ENCODE measurements around the gene PPIL6. TPM values are rescaled to one million over a fixed set of nuclear protein-coding genes. Genes with fewer than 3 reads are reported as not detected.
A peak's percentile ranks its signal among the peaks of the same experiment; 100 is the strongest.

The PPIL6 gene
- total RNA-seq, 4 donors from 2014 or later: 0.59 to 18.0 (median 4.6) TPM

DNA sequence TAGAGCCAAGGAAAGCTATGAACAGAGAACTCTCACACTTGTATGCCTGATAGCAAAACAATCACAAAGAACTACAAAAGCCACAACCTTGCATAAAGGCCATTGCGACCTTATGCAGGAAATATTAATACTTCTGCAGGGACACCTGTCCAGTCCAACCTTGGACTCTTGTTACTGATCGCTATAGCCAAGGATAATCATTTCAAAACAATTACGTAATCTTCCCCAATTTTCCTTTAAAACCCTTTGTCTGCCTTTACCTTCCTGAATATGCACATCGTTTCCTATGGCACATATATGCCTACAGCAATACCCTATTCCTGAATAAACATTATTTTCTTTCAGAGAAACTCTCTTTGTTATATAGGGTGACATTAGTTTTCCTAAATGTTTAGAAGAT, 22.8 kb downstream of the PPIL6 start:
- no peaks in the 10 kb centered on the region for H3K4me1 ChIP-seq
- TF ChIP-seq, protein P1, sequence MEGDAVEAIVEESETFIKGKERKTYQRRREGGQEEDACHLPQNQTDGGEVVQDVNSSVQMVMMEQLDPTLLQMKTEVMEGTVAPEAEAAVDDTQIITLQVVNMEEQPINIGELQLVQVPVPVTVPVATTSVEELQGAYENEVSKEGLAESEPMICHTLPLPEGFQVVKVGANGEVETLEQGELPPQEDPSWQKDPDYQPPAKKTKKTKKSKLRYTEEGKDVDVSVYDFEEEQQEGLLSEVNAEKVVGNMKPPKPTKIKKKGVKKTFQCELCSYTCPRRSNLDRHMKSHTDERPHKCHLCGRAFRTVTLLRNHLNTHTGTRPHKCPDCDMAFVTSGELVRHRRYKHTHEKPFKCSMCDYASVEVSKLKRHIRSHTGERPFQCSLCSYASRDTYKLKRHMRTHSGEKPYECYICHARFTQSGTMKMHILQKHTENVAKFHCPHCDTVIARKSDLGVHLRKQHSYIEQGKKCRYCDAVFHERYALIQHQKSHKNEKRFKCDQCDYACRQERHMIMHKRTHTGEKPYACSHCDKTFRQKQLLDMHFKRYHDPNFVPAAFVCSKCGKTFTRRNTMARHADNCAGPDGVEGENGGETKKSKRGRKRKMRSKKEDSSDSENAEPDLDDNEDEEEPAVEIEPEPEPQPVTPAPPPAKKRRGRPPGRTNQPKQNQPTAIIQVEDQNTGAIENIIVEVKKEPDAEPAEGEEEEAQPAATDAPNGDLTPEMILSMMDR (IDR thresholded peaks at IDR 0.05): no peak
- no peak for TF ChIP-seq POLR2A (IDR thresholded peaks at IDR 0.05)
- H3K9me3 ChIP-seq: no peaks in the 10 kb centered on the region
- intact Hi-C loops (cut with DNase I; ENCODE audit: low total_unique reads): no loop called here
- DNase-seq: no peak
- no peaks in the 10 kb centered on the region for H3K36me3 ChIP-seq
- H3K4me3 ChIP-seq: no peak overlapping the region
- no peak overlapping the region for H3K27ac ChIP-seq
- no peaks in the 10 kb centered on the region for H3K27me3 ChIP-seq

DNA sequence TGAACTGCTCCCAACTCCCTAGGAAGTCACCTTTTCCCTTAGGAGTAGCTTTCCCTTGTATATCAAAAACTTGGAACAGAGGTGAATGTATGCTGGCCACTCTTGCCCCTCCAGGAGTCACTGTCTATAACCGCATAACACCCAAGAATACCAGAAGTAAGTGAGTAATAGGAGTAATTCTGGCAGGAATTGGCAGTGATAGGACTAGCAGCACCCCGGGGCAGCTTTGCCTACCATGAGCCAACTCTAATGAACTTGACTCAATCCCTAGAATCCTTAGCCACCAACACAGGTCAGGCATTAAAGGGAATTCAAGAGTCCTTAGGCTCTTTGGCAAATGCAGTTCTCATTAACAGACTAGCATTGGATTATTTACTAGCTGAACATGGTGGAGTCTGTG, 29.4 kb downstream of the PPIL6 start:
- no peak overlapping the region for H3K27ac ChIP-seq
- TF ChIP-seq POLR2A (IDR thresholded peaks at IDR 0.05): no peak
- TF ChIP-seq, protein P1 (IDR thresholded peaks at IDR 0.05): no peak
- intact Hi-C loops (cut with DNase I; ENCODE audit: low total_unique reads): no loop called here
- no peak for DNase-seq
- no peak overlapping the region for H3K4me3 ChIP-seq
- H3K27me3 ChIP-seq: no peaks in the 10 kb centered on the region
- H3K4me1 ChIP-seq: no peaks in the 10 kb centered on the region
- no peaks in the 10 kb centered on the region for H3K9me3 ChIP-seq
- H3K36me3 ChIP-seq: peaks cover 0 to 3% of the 10 kb centered on the region in 2 donors

DNA sequence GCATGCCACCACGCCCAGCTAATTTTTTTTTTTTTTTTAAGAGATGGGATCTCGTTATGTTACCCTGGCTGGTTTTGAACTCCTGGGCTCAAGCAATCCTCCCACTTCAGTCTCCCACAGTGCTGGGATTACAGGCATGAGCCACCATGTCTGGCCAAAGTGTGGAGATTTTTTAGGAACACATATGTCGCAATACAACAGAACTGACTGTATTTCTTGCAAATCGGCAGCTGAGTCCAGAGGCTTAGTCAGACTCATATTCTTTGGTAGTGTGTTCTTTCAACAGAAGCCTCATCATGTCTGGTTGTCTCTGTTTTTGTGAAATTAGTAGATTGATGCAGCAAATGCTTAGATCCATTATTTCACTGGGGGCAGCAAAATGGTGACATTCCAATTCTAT, 34.2 kb downstream of the PPIL6 start:
- TF ChIP-seq, protein P1 (IDR thresholded peaks at IDR 0.05): no peak
- no peak for TF ChIP-seq POLR2A (IDR thresholded peaks at IDR 0.05)
- Histone ChIP-seq H3K27ac (no peak overlapping the region), H3K9me3 (no peaks in the 10 kb centered on the region), H3K27me3 (no peaks in the 10 kb centered on the region), H3K36me3 (peaks cover 0 to 3% of the 10 kb centered on the region in 2 donors), H3K4me1 (no peaks in the 10 kb centered on the region), H3K4me3 (no peak overlapping the region)
- no peak for DNase-seq
- intact Hi-C loops (cut with DNase I; ENCODE audit: low total_unique reads): no loop called here

DNA sequence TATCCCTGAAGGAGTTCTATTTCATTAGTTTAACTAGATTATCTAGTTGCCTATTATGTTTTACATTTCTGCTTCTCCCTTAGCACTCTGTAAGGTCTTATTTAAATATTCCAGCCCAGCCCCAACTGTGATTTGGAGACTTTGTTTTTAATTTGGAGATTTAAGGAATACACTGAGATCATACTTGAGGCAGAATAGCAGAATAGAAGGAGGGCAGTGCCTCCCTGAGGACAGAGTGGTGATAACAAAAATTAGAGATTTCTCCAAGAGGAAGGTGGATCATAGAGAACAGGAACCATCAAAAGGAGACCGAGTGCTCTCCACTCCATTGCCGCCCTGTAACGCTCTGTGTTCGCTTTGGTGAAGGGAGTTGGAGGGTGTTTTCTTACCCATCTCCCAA, 43.4 kb downstream of the PPIL6 start:
- intact Hi-C loops (cut with DNase I; ENCODE audit: low total_unique reads): loop anchor here (10.0 kb wide), 1 partner anchor 212 kb away; no protein-coding TSS in a partner anchor
- Histone ChIP-seq H3K36me3 (no peaks in the 10 kb centered on the region), H3K27me3 (no peaks in the 10 kb centered on the region), H3K27ac (no peak overlapping the region), H3K9me3 (no peaks in the 10 kb centered on the region), H3K4me3 (no peak overlapping the region), H3K4me1 (no peaks in the 10 kb centered on the region)
- DNase-seq: no peak
- TF ChIP-seq, protein P1 (IDR thresholded peaks at IDR 0.05): peak in 3 of 4 experiments; percentile 12 to 13 (median 12)
- TF ChIP-seq POLR2A (IDR thresholded peaks at IDR 0.05): no peak

DNA sequence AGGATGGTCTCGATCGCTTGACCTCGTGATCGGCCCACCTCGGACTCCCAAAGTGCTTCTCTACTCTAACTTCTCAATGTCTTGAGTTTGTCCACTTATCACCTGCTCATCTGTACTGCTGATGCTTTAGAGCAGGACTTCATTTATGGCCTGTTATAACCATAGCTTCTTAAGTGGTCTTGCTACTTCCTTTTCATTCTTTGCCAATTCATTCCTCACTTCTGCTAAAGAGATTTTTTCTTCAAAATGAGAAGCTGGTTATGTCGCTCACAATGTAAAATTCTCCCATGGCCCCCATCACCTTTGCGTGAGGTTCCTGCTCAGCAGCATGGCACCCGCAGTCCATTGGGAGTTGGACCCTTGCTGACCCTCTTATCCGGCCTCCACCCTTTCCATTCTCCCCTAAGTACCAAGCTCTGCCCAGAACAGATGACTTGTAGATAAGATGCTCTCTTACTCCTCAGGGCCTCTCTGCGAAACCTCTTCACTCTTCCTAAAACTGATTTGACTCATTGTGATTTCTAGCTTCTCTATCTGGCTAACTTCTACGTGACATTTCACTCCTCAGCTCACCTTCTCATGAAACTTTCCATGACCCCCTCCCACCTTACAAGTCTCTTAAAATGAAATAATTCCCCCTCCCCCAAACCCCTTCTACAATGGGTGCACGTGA, 44.2 kb downstream of the PPIL6 start:
- TF ChIP-seq, protein P1 (IDR thresholded peaks at IDR 0.05): no peak
- no peak for TF ChIP-seq POLR2A (IDR thresholded peaks at IDR 0.05)
- DNase-seq: no peak
- intact Hi-C loops (cut with DNase I; ENCODE audit: low total_unique reads): loop anchor here (10.0 kb wide), 1 partner anchor 211 kb away; no protein-coding TSS in a partner anchor

More for the DNA sequence above, 44.2 kb downstream of the PPIL6 start:
- no peaks in the 10 kb centered on the region for H3K4me1 ChIP-seq
- H3K36me3 ChIP-seq: no peaks in the 10 kb centered on the region
- no peak overlapping the region for H3K4me3 ChIP-seq
- no peak overlapping the region for H3K27ac ChIP-seq
- no peaks in the 10 kb centered on the region for H3K9me3 ChIP-seq
- H3K27me3 ChIP-seq: no peaks in the 10 kb centered on the region
